Activated CD4-positive, alpha-beta memory T cell treated with anti-CD3 and anti-CD28 coated beads for 36 hours (primary cell): Measurements from ENCODE around the gene RAB35. TPM values are rescaled to one million over a fixed set of nuclear protein-coding genes. Genes with fewer than 3 reads are reported as not detected.

ENCODE experiments used
- CTCF ChIA-PET: fragments of 350-600 bp; sonication (Branson Sonifier 250); formaldehyde crosslinking; loops from one replicate; lab custom pipeline; 2021; ENCODE audit warnings: antibody characterized with exemption, inconsistent platforms; lab: Charles Lee
- POLR2A ChIA-PET: fragments of 350-600 bp; sonication (Branson Sonifier 250); formaldehyde crosslinking; loops from one replicate; lab custom pipeline; 2021; ENCODE audit warnings: antibody characterized with exemption; lab: Charles Lee
- DNase-seq: peaks from one replicate; pipeline ENCODE4 v3.0.0-alpha.2; 2020
- H3K27ac Mint-ChIP-seq: one replicate; pipeline ENCODE4 v1.8.0; 2021; ENCODE audit warnings: mixed read lengths
- H3K27me3 Mint-ChIP-seq: one replicate; pipeline ENCODE4 v1.8.0; 2021; ENCODE audit warnings: mixed read lengths
- H3K36me3 Mint-ChIP-seq: one replicate; pipeline ENCODE4 v1.8.0; 2021; ENCODE audit warnings: mixed read lengths
- H3K4me1 Mint-ChIP-seq: one replicate; pipeline ENCODE4 v1.8.0; 2021; ENCODE audit warnings: low read depth, mixed read lengths
- H3K4me3 Mint-ChIP-seq: one replicate; pipeline ENCODE4 v1.8.0; 2021; ENCODE audit warnings: mild to moderate bottlenecking, mixed read lengths
- H3K9me3 Mint-ChIP-seq: one replicate; pipeline ENCODE4 v1.8.0; 2021; ENCODE audit warnings: mixed read lengths
- intact Hi-C: fragments of 100-400 bp; cut with micrococcal nuclease; formaldehyde crosslinking; loops from one replicate; pipeline ENCODE4 v1.15.1; 2023
- total RNA-seq, 2 experiments: library from RNA; stranded (reverse); gene quantifications; one replicate each; pipeline ENCODE4 v1.2.3, GENCODE V29; 2021

RAB35 gene
- total RNA-seq, 2 experiments from 2014 or later: 62.1 to 66.4 TPM

GRCh38 chr12:120145164-120145563 lies 28.6 kb upstream of the RAB35 start:
- Mint-ChIP-seq H3K4me3 (no peak overlapping the region), H3K4me1 (no peaks in the 10 kb centered on the region), H3K36me3 (peaks cover 55% of the 10 kb centered on the region), H3K9me3 (no peaks in the 10 kb centered on the region), H3K27me3 (no peaks in the 10 kb centered on the region), H3K27ac (no peak overlapping the region)
- ChIA-PET POLR2A (no interaction called here), CTCF (no interaction called here)
- intact Hi-C loops: no loop called here
- no peak for DNase-seq

- DNase-seq: no peak
- H3K36me3 Mint-ChIP-seq: peaks cover 56% of the 10 kb centered on the region
- no peaks in the 10 kb centered on the region for H3K9me3 Mint-ChIP-seq
- H3K27me3 Mint-ChIP-seq: no peaks in the 10 kb centered on the region
- intact Hi-C loops: no loop called here
- ChIA-PET POLR2A (no interaction called here), CTCF (interaction anchor here (0.6 kb wide), 1 partner anchor 57 kb away, joined by 4 read pairs; no protein-coding TSS in a partner anchor)
- H3K4me3 Mint-ChIP-seq: no peak overlapping the region
- H3K27ac Mint-ChIP-seq: no peak overlapping the region
- no peaks in the 10 kb centered on the region for H3K4me1 Mint-ChIP-seq
Measured at GRCh38 chr12:120144215-120144614, 27.7 kb upstream of the RAB35 start.

GRCh38 chr12:120142231-120142877 lies 25.8 kb upstream of the RAB35 start:
- Mint-ChIP-seq H3K36me3 (peaks cover 52% of the 10 kb centered on the region), H3K9me3 (no peaks in the 10 kb centered on the region), H3K4me3 (no peak overlapping the region), H3K27ac (no peak overlapping the region), H3K27me3 (no peaks in the 10 kb centered on the region), H3K4me1 (no peaks in the 10 kb centered on the region)
- ChIA-PET CTCF (no interaction called here), POLR2A (no interaction called here)
- intact Hi-C loops: no loop called here
- no peak for DNase-seq

GRCh38 chr12:120141336-120141735 lies 24.8 kb upstream of the RAB35 start:
- ChIA-PET CTCF (no interaction called here), POLR2A (no interaction called here)
- no peak for DNase-seq
- Mint-ChIP-seq H3K9me3 (no peaks in the 10 kb centered on the region), H3K4me3 (no peak overlapping the region), H3K27me3 (no peaks in the 10 kb centered on the region), H3K27ac (no peak overlapping the region), H3K4me1 (no peaks in the 10 kb centered on the region), H3K36me3 (peaks cover 56% of the 10 kb centered on the region)
- intact Hi-C loops: no loop called here

GRCh38 chr12:120140603-120141002 lies 24.1 kb upstream of the RAB35 start:
- no peak overlapping the region for H3K27ac Mint-ChIP-seq
- H3K27me3 Mint-ChIP-seq: no peaks in the 10 kb centered on the region
- ChIA-PET CTCF (no interaction called here), POLR2A (no interaction called here)
- intact Hi-C loops: no loop called here
- DNase-seq: no peak
- peaks cover 60% of the 10 kb centered on the region for H3K36me3 Mint-ChIP-seq
- no peaks in the 10 kb centered on the region for H3K4me1 Mint-ChIP-seq
- H3K9me3 Mint-ChIP-seq: no peaks in the 10 kb centered on the region
- H3K4me3 Mint-ChIP-seq: no peak overlapping the region

- Mint-ChIP-seq H3K27me3 (no peaks in the 10 kb centered on the region), H3K4me3 (no peak overlapping the region), H3K27ac (no peak overlapping the region), H3K4me1 (no peaks in the 10 kb centered on the region), H3K36me3 (peaks cover 59% of the 10 kb centered on the region), H3K9me3 (no peaks in the 10 kb centered on the region)
- intact Hi-C loops: no loop called here
- ChIA-PET CTCF (no interaction called here), POLR2A (no interaction called here)
- no peak for DNase-seq
Measured at GRCh38 chr12:120139958-120140357, 23.4 kb upstream of the RAB35 start.

GRCh38 chr12:120138366-120138765 lies 21.8 kb upstream of the RAB35 start:
- Mint-ChIP-seq H3K36me3 (peaks cover 61% of the 10 kb centered on the region), H3K27me3 (no peaks in the 10 kb centered on the region), H3K4me3 (no peak overlapping the region), H3K27ac (no peak overlapping the region), H3K4me1 (no peaks in the 10 kb centered on the region), H3K9me3 (no peaks in the 10 kb centered on the region)
- intact Hi-C loops: no loop called here
- CTCF ChIA-PET: no interaction called here
- DNase-seq: no peak
- POLR2A ChIA-PET: no interaction called here

GRCh38 chr12:120137833-120138232 lies 21.3 kb upstream of the RAB35 start:
- no peaks in the 10 kb centered on the region for H3K27me3 Mint-ChIP-seq
- no peak for DNase-seq
- CTCF ChIA-PET: no interaction called here
- no peak overlapping the region for H3K27ac Mint-ChIP-seq
- no peak overlapping the region for H3K4me3 Mint-ChIP-seq
- no peaks in the 10 kb centered on the region for H3K9me3 Mint-ChIP-seq
- intact Hi-C loops: no loop called here
- no peaks in the 10 kb centered on the region for H3K4me1 Mint-ChIP-seq
- peaks cover 66% of the 10 kb centered on the region for H3K36me3 Mint-ChIP-seq
- POLR2A ChIA-PET: no interaction called here

GRCh38 chr12:120136093-120136770 lies 19.7 kb upstream of the RAB35 start:
- CTCF ChIA-PET: no interaction called here
- POLR2A ChIA-PET: interaction anchor here (1.5 kb wide), 1 partner anchor 156 kb away, joined by 5 read pairs; the partner anchor contains the start of gene RNU4-2
- intact Hi-C loops: no loop called here
- no peak overlapping the region for H3K4me3 Mint-ChIP-seq
- DNase-seq: no peak
- peaks cover 63% of the 10 kb centered on the region for H3K36me3 Mint-ChIP-seq
- H3K27me3 Mint-ChIP-seq: no peaks in the 10 kb centered on the region
- H3K9me3 Mint-ChIP-seq: no peaks in the 10 kb centered on the region
- no peaks in the 10 kb centered on the region for H3K4me1 Mint-ChIP-seq
- no peak overlapping the region for H3K27ac Mint-ChIP-seq

- H3K27ac Mint-ChIP-seq: no peak overlapping the region
- no peaks in the 10 kb centered on the region for H3K27me3 Mint-ChIP-seq
- no peaks in the 10 kb centered on the region for H3K4me1 Mint-ChIP-seq
- POLR2A ChIA-PET: no interaction called here
- CTCF ChIA-PET: interaction anchor here (0.9 kb wide), 1 partner anchor 168 kb away, joined by 3 read pairs; the partner anchor contains the start of gene SIRT4
- intact Hi-C loops: no loop called here
- H3K9me3 Mint-ChIP-seq: no peaks in the 10 kb centered on the region
- H3K4me3 Mint-ChIP-seq: no peak overlapping the region
- no peak for DNase-seq
- H3K36me3 Mint-ChIP-seq: peaks cover 57% of the 10 kb centered on the region
Measured at GRCh38 chr12:120134307-120134980, 17.9 kb upstream of the RAB35 start.

- no peak overlapping the region for H3K4me3 Mint-ChIP-seq
- no peak overlapping the region for H3K27ac Mint-ChIP-seq
- peaks cover under 1% of the 10 kb centered on the region for H3K4me1 Mint-ChIP-seq
- POLR2A ChIA-PET: no interaction called here
- no peaks in the 10 kb centered on the region for H3K27me3 Mint-ChIP-seq
- no peaks in the 10 kb centered on the region for H3K9me3 Mint-ChIP-seq
- intact Hi-C loops: no loop called here
- CTCF ChIA-PET: no interaction called here
- H3K36me3 Mint-ChIP-seq: peaks cover 56% of the 10 kb centered on the region
- no peak for DNase-seq
Measured at GRCh38 chr12:120132863-120133385, 16.4 kb upstream of the RAB35 start.

GRCh38 chr12:120132054-120132836 lies 15.7 kb upstream of the RAB35 start:
- H3K36me3 Mint-ChIP-seq: peaks cover 59% of the 10 kb centered on the region
- POLR2A ChIA-PET: no interaction called here
- H3K4me3 Mint-ChIP-seq: no peak overlapping the region

More at GRCh38 chr12:120132054-120132836, 15.7 kb upstream of the RAB35 start:
- no peak for DNase-seq
- Mint-ChIP-seq H3K27ac (no peak overlapping the region), H3K4me1 (peaks cover 7% of the 10 kb centered on the region), H3K9me3 (no peaks in the 10 kb centered on the region), H3K27me3 (no peaks in the 10 kb centered on the region)
- intact Hi-C loops: no loop called here
- CTCF ChIA-PET: no interaction called here
